SKM-1 treated with dmso at 0.1 percent for 144 hours (cell line): Measurements from ENCODE around the gene PLA2R1.

Source experiments
- DNase-seq: peaks from one replicate; lab custom pipeline; 2025; ENCODE audit not compliant: unreplicated experiment; lab: John Stamatoyannopoulos, UW

Gene PLA2R1

DNA sequence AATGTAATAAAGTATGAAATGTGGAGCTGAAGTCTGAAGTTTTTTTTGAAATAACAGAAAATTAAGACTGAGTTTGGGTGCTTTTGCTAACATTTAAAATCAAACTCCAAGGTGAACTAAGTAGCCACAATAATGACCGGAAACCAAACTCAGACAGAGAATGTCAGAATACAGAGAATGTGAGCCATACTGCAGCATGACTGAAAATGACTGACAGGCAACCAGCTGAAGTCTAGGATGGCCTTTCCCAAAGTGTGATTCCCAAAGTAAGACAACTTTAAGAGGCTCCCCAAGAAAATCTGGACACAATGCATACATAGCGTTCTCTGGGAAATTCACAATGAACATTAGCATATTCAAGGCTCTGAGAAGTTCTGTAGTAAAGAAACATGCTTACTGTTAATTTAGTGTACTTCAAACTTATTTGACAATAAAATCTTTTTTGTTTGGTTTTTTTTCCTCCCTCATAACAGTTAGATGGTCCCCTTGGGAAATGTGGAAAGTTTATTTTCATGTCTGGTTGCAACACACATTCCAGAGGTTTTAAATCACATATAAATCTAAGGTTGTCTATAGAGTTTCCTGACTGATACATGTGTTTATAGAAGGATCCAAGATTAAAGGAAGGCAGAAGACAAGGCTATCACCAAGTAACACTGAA, 28.6 kb downstream of the PLA2R1 start:
- DNase-seq, result no peak

GRCh38 chr2:160029270-160029628, 33.2 kb downstream of the PLA2R1 start:
- no peak for DNase-seq

GRCh38 chr2:160028431-160029269, 33.8 kb downstream of the PLA2R1 start:
- no peak for DNase-seq

DNA sequence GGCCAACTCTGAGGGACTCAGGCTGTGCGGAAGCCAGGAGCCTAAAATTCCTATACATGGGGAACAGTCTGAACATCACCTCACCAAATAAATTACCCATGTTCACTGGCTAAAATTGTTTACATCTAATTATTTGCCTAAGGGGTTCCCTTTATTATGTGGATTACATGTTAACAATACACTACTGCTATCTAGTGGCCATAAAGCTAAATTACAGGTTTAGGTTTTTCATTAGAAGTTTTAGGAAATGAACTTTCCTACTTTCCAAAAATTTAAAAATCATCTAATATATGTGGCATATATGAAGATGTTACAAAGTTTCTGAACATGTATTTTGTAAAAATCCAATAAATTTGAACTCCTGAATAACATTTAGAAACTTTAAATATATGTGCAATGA, 40.3 kb downstream of the PLA2R1 start:
- peak; percentile 4 for DNase-seq

DNA sequence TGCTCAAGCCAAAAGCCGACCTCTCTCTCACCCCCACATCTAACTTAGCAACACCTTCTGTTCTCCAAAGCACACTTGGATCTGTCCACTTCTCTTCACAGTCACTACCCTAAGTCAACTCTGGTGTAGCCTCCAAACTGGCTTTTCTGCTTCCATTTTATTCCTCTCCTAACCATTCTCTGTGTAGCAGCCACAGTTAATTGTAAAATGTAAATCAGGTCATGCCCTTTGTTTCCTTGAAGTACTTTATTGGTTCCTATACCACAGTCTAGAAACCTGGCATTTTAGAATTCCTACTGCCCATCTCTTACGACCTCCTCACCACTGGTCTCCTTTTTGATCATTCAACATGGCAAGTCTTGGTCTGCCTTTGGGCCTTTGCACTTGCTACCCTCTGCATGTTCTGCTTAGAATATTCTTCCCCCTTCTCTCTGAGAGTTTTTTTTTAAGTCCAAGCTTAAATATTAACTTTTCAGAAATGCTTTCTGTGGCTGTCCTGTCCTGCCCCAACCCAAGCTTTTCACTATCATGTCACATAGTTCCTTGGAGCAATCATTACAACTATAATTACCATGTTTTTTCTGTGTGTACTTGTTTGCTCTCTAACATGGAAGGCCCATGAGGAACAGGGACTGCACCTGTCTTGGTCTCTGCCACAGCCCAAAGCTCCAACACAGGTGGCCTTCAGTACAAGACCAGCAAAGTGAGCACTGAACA, 42.9 kb downstream of the PLA2R1 start:
- DNase-seq, result no peak

- DNase-seq, result no peak
Observed at GRCh38 chr2:160015746-160016145, 46.7 kb downstream of the PLA2R1 start.

DNA sequence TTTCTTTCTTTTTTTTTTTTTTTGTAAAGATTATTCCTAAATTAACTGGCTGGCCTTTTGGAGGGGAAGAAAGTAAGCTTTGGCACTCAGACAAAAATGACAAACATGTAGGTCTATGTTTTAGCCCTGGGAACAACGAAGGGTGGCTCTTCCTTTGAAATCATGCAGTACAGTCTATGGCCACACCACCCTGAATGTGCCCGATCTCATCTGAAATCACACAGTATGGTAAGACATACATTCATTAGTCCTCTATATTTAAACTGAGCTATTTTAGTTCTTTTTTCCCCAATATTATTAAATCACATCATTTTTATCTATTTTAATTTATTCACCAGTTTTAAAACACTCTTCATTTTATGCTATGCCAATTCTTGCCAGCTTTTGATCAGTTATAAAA, 48.2 kb downstream of the PLA2R1 start:
- DNase-seq, result no peak

DNA sequence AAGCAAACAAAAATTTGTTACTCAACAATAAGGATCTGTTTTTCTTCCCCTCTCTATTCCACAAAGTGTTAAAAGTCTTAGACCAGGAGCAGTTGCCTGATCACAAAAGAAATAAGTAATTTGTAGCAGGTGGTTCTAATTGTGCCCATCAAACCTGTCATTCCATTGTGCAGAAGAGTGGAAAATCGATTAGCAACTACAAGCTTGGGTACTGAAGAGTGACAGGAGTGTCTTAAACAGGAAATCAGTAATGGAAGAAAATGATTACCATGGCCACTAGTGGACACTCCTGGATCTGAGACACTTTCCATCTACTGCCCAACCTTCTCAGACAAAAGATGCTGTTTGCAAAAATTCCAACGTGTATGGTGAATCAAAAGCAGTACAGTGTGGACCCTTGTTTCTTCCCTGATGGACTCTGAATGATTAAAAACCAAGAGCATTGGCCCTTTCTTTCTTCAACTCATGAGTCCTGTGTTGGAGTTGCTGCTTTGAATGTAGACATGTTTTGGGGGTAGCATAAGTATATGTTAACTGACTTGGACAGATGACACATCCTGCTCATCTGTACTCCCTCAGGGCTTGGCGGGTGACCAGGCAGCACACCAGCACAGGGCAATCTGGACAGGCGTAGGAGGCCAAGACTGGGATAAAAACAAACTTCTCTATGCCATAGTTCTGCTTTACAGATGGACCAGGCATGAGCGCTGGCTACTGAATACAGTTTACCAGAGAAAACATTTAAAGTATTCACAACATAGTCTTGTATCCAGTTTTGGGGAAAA, 51.9 kb downstream of the PLA2R1 start:
- DNase-seq, result no peak

- no peak for DNase-seq
Observed at GRCh38 chr2:160007111-160007510, 55.3 kb downstream of the PLA2R1 start.

DNA sequence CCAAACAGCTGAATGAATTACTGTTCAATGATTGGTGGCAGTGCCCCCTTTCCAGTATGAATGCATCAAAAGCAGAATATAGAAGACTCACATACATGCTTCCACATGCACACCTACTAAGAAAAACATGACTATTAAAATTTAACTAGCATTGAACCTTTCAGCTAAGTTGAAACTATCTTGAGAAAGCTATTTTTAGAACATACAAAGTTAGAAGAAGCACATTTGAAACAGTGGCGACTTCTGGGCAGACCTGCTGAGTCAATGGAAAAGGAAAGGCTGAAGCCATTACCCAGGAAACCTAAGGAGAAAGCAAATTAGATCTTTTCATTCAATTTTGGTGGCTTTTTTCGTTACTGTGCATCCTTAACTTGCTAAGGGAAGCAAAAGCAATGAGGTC, 55.9 kb downstream of the PLA2R1 start:
- DNase-seq, result no peak

GRCh38 chr2:160005908-160006307, 56.5 kb downstream of the PLA2R1 start:
- no peak for DNase-seq

GRCh38 chr2:160005476-160005875, 56.9 kb downstream of the PLA2R1 start:
- DNase-seq, result no peak

- no peak for DNase-seq
Observed at GRCh38 chr2:159998961-159999360, 63.5 kb downstream of the PLA2R1 start.

DNA sequence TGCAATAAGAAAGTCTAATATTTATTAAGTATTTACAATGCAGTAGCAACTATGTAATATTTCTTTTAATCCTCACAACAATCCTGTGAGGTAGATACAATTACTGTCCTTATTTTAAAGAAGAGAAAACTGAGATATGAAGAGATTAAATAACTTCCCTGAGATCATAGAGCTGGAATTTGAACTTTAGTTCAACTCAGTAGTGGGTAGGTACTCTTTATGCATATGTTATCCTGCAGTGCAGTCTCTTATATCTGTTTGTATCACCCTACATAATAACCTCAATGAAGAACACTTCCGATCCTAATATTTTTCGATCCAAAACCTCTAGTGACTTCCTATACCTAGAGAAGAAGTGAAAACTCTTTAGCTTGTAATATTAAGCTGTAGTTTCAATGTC, 64.2 kb downstream of the PLA2R1 start:
- no peak for DNase-seq

DNA sequence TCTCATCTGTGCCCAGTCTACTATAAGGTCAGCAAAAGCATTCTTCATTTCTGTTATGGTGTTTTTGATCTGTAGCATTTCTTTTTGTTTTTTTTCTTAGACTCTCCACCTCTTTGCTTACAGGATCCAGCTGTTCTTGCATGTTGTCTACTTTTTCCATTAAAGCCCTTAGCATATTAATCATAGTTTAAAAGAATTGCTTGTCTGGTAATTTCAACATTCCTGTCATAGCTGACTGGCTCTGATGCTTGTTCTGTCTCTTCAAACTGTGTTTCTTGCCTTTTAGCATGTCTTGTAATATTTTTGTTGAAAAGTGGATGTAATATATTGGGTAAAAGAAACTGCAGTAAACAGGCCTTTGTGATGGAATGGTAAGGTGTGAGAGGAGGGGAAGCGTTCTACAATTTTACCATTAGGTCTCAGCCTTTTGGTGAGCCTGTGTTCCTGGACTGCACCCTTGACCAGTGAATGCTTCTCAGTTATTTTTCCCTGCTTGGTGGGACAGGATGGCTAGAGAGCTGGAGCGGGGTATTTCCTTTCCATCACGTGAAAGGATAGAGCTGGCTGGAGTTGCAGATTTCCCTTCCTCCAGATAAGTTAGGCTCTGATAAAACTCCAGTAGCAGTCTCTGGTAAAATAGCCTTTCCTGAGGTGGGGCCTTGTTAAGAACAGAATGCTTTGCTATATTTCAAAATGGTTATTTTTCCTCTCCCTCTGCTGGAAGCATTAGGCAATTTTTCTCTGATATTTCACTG, 65.4 kb downstream of the PLA2R1 start:
- no peak for DNase-seq

DNA sequence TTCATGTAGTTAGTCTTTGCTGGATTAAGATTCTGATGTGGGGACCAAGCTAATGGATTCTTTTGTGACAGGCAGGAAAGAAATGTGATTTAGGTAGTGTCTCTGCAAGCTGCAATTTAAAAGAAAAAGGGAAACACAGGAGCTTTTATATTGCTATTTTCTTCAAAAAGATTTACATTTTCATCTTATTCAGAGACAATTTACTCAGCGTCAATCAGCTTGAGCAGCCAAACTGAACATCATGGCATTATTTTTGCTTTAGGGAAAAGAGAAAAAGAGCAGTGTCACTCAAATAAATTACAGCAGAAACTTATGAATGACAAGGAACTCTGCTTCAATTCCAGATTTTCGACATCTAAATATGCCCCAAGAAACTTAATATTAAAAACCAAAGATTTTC, 67.4 kb downstream of the PLA2R1 start:
- no peak for DNase-seq

- no peak for DNase-seq
Observed at GRCh38 chr2:159989249-159989648, 73.2 kb downstream of the PLA2R1 start.

- DNase-seq, result no peak
Observed at GRCh38 chr2:159988412-159988970, 73.9 kb downstream of the PLA2R1 start.

DNA sequence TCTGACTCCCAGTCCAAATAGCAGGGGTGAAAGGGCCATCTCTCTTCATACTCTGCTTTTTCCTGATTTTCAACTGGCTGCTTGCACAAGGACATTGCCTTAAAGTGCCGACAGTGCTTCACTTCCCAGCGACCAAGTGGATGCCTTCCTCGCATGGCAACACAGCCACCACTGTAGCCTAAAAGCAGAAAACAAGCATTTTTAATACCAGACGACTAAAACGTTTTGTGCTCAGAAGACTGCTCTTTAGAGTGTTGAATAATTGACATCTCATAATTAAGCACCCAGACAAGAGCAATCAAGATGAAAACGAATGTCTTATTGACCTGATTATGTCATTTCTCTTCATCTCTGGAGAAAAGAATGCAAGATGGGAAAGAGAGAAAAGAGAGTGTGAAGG, 75.2 kb downstream of the PLA2R1 start:
- DNase-seq, result no peak

- peak; percentile 73 for DNase-seq
Observed at GRCh38 chr2:159985656-159986055, 76.8 kb downstream of the PLA2R1 start.
